NAMALWA (cell line): Measurements from ENCODE around the gene CCDC124.
A peak's percentile ranks its signal among the peaks of the same experiment; 100 is the strongest.

Experiments used
- DNase-seq: peaks from one replicate; pipeline ENCODE4 v3.0.0-alpha.2; 2015; ENCODE audit warnings: low spot score

The CCDC124 gene

GRCh38 chr19:17936379-17936778 is 3.6 kb downstream of the CCDC124 start:
- no peak for DNase-seq

GRCh38 chr19:17937371-17937900 is 4.6 kb downstream of the CCDC124 start:
- DNase-seq = no peak

GRCh38 chr19:17938092-17938845 is 5.5 kb downstream of the CCDC124 start:
- DNase-seq = peak; percentile 87

DNA sequence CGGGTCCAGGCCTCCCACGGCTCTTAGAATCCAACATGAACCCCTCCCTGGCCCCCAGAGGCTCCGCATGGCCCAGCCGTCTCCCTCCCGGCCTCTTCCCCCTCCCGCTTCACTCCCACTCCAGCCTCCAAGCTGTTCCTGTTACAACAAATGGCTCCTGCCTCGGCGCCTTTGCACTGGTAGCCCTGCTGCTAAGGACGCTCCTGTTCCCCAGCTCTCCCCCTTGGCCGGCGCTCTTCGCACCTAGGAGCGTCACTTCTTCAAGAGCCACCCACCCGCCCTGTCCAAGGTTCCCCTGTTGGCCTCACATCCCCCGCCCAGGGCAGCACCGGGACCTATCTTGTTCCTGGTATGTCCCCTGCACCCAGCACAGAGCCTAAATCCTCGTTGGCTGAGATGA is 9.4 kb downstream of the CCDC124 start:
- DNase-seq = no peak

DNA sequence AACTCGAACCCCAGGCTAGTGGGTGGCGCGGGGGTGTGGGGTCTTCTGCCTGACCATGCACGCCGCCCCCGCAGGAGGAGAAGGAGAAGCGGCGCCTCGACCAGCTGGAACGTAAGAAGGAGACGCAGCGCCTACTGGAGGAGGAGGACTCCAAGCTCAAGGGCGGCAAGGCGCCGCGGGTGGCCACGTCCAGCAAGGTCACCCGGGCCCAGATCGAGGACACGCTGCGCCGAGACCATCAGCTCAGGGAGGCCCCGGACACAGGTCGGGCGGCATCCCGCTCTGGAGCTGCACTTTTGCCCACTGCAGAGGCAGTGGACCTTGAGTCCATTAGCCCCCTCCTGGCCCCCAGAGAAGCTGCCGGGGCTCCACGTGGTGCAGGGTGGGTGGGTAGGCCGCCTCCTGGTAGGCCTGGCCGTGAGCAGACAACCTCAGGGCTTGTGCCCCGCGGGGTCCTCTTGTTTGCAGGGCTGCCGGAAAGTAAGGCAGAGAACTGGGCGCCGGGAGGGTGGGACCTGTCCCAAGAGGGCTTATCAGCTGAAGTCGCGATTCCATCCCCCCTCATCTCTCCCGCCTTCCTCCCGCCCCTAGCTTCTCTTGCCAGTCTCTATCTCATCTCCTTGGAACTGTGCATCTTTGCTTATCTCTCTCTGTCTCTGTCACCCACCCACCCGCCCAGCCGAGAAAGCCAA is 9.9 kb downstream of the CCDC124 start:
- DNase-seq = no peak

- no peak for DNase-seq
Measured at GRCh38 chr19:17943274-17944221, 10.7 kb downstream of the CCDC124 start.

DNA sequence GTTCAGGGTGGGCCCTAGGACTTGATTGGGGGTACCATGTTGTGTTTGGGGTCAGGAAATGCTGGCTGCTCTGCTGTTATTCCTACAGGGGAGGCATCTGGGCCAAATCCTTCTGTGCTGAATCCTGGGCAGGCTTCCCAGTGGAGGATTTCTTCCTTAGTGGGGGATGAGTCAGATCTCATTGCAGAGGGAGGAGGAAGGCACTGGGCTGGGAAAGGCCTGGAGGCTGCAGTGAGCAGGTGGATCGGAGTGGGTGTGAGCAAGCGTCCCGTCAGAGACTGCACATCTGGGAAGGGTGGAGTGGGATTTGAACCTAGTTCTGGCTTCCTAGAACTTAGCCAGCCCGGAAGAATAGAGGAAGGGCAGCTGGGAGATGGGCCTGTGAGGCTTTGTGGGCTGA is 11.5 kb downstream of the CCDC124 start:
- DNase-seq = no peak

GRCh38 chr19:17946965-17947784 is 14.4 kb downstream of the CCDC124 start:
- DNase-seq = peak; percentile 31

DNA sequence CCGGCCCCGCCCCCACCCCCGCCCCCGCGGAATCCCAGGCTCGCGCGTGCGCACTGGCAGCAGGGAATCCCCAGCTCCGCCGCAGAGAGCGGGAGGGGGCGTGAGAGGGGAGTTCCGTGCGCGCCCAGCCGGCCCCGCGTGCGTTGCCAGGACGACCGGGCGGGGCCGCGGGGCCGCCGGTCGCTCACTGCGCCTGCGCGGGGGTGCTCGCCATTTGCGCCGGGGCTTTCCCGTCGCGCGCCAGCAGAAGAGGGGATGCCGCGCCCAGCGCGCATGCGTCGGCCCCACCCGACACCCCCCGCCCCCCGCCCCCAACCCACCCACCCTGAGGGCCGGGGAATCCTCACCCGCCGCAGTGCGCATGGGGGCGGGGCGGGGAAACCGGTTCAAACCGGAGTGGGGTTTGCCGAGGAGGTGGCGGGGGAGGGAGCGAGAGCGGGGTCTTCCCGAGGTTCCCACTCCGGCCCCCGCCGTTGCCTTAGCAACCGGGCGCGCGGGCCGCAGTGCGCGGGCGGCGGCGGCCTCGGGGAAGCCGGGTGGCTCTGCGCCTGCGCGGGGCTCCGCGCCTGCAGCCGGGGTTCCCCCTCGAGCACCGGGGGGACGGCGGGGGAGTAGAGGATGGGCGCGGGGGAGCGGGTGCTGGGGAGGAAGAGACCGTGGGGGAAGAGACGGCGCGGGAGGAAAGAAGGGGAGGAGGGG is 15.1 kb downstream of the CCDC124 start:
- peak; percentile 97 for DNase-seq

DNA sequence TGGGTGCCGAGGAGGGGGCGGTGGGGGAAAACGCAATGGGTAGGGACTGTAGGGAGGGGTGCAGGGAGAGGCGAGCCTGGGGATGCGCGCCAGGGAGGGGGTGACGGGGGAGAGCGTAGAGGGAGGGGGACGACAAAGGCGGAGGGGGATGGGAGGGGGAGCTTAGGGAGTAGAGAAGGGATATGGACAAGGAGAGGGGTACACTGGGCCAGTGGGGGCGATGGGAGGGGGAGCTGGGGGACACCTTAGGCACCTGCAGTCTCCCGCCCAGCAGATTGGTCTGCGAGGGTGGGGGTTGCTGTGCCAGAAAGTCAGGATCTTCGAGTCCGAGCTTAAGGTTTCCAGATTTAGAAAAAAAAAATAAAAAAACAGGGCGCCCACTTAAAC is 15.7 kb downstream of the CCDC124 start:
- DNase-seq = peak; percentile 54

DNA sequence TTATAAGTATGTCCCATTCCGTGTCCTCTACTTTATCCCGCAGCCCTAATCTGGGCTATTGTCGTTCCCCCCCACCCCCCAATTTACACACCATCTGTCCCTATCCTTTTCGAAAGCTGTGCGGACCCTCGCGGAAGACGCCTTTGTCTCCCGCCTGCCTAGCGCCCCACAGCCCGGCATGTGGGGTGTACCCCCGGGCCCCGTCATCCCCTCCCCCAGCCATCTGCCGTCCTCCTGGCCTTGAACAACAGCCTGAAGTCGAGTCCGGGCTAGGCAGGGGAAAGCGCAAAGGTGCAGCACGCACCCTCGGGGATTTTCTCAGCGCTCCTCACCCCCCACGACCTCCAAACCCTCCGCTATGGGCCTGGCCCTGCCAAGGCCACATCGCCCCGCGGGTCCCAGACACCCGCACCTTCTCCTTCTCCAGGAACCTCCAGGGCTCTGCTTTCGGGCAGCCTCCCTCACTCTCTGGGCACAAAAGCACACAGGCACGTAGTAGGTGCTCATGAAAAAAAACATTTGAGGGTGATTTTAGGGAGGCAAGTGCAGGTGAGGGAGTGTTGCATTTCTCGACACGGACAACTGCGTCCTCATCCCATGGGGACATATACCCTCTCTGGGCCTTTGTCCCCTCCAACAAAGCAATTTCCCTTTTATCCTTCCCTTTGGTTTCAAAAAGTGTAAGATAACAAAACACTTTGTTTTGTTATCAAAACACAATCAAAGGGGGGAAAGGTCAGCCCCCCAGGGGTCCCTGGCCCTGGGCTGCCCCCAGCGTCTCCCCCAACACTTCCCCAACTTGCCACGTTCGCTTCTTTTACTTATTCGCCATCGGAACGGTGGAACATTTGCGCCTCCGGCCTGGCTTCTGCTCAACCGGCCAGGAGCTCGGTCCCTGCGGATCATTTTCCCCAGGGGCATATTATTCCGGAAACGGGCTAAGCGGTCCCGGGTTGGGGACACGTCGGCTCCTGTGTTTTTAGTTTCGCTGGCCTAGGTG is 16.4 kb downstream of the CCDC124 start:
- DNase-seq = peak; percentile 56

GRCh38 chr19:17949956-17950309 is 17.1 kb downstream of the CCDC124 start:
- no peak for DNase-seq

- peak; percentile 41 for DNase-seq
Measured at GRCh38 chr19:17950310-17951156, 17.7 kb downstream of the CCDC124 start.

DNA sequence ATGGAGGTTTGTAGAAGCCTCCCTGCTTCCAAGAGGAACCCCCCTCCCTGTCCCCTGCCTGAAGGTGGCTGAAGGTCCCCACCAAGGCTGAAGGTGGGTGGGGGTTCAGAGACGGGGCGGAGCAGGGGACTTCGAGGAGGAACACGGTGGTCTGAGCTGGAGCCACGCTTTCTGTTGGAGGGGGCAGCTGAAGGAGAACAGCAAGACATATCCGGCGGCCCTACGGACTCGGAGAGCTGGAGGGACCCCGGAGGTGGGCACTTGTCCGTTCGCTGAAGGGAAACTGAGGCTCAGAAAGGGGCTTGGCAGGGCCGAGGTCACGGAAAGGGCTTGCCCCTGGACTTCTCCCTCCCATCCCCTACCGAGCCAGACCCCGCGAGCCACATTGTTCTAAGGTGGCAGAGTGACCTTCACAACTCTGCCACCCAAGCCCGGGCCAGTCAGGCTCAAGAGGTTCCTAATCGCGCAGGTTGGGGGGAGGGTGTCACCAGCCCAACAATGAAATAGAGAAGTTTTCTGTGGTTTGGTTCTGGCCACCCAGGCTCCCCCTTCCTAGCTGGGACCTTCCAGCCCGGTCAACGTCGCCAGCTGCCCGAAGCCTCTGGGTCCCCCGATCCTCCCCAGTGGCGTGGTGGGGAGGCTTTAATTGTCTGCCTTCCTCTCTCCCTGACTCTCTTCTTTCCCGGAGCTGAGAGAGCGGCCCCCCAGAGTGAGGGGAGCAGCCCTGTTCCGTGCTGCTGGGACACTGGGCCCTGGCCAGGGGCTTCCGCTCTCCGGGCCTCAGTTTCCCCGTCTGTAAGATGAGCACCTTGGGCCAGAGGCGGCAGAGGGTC is 18.6 kb downstream of the CCDC124 start:
- no peak for DNase-seq

DNA sequence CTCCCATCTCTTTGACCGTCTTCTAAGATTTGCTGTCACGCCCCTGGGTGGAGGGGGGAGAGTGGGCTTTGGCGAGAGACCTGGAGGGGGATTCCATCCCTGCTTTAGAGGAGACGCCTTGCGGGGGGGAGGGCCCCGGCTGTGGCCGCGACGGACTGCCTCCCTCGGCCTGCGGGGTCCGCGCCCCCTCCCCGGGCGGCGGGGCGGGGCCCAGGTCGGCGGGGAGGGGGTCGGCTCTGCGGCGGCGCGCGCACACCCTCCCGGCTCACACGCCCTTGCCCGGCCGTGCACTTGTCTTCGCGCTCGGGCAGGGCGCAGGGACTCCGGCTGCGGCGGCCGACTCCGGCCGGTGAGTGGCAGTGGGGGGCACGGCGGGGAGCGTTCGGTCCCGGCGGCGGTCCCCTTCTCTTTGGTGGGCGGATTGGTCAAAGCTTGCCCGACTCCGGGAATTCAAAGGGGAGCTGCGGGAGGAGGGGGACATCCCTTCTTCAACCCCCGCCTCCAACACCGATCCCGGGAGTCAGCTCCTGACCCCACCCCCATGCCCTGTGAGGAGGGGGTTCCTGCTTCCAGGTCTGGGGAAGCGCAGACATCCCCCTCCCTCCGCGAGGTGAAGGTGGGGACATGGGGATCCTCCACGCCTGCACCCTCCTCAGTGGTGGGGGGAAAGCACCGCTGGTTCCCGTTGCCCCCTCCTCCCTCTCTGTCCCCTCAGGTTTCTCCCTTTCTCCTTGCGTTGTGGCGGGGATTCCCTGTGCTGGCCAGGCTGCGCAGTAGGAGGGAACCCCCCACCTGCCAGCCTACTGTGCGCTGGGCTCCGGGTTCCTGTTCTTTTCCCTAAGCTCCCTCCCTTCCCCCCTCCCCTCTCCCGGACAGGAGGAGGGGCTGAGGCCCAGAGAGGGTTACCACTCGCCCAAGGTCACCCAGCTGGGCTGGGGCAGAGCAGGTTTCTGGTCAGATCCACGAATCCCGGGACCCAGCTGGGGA is 19.5 kb downstream of the CCDC124 start:
- no peak for DNase-seq

DNA sequence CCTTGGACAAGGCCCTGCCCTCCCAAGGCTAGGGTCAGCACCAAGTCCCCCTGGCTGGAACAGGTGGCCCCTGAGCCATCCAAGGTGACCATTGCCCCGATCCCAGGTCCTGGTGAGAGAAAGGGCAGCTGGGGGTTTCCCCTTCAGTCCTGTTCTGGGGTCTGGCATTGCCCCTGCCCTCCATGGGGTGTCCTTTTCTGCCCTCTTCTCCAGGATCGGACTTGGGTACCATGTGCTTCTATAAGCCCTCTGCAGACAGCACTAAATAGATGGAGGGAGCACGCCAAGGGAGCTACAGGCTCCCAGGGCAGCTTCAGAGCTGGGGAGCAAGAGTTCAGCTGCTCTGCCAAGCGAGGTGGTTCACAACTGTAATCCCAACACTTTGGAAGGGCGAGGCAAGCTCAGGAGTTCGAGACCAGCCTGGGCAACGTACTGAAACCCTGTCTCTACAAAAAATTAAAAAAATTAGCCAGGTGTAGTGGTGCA is 20.5 kb downstream of the CCDC124 start:
- no peak for DNase-seq
